Hematopoietic multipotent progenitor cell treated with erythropoietin and hydrocortisone succinate and interleukin-3 and kit ligand, for 4 days (in vitro differentiated cells): ENCODE data around the gene EPHB1.
"Not testable (repeated sequence)": the region's sequence is repeated elsewhere in the genome, so short reads cannot be mapped to it uniquely, and the experiment has no call there.

Experiments
- DNase-seq: peaks from one replicate; pipeline ENCODE4 v3.0.0-alpha.2; 2015

The EPHB1 gene

DNA sequence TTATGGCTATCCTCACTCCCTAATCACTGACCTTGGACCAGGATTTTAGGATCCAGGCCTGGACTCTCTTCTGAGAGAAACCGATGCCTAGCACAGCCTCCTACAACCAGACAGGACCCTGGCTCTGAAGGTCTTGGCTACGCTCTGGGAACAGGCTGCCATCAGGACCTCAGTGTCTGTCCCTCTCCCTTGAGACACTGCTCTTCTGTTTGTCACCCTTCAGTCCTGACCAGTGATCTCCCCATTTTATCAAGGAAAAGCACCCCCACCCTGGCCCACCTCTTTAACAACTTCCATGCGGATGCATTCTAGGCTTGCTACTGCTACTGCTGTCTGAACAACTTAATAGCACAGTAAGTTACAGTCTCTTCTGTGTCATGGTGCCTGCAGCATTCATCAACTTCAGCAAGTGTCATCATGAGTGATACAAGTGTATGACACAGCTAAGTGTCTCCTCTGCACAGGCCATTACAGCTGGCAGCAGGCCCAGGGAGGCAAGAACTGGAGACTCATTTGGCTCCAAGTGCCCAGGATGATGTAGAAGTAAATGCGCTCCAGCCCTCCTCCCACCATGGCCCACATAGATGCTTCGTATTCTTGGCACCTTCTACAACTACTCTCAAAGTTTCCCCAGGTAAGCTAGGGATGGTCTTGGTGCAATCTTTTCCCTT, 302.4 kb downstream of the EPHB1 start:
- DNase-seq: no peak

DNA sequence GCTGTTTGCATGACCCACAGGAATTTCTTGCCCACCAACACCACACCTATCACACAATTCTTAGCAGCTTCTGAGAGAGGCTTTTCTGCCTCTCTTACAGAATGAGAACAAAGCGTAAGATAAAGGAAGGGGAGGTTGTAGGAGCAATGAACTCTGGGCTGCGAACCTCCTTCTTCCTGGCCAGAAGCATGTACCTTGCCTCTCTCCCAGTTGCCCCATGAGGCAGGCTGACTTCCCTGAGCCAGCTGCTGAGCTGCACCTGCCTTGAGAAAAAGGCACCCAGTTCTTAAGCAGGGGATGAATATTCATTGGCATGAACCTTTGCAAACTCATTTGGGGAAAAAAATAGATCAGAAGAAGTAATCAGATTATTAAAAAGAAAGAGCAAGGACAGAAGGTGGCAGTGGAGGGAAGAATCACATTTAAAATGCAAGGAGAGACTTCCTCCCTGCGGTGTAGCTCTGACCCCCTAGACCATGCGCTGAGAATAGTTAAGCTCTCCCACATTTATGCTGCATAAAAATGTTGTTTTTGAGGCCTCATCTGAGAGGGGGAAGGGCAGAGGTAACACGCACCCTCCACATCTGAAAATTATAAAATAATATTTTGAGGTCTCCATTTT, 304.8 kb downstream of the EPHB1 start:
- no peak for DNase-seq

DNA sequence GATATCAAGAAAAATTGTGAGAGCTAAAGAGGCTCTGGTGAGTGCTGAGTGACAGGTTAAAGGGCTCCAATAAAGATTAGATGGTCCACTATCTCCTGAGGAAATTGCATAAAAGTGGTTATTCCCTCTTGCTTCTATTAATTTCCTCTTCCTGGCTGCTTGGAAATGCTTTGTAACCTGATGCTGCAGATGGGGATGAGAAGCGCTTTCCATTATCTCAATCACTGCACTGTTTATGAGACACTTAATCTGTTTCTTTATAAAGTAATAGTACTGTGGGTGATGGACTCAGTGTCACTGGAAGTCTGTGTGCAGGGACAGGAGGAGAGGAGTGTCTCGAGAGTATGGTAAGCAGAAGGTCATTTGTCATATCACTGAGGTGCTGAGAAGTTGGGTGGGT, 305.3 kb downstream of the EPHB1 start:
- no peak for DNase-seq

DNA sequence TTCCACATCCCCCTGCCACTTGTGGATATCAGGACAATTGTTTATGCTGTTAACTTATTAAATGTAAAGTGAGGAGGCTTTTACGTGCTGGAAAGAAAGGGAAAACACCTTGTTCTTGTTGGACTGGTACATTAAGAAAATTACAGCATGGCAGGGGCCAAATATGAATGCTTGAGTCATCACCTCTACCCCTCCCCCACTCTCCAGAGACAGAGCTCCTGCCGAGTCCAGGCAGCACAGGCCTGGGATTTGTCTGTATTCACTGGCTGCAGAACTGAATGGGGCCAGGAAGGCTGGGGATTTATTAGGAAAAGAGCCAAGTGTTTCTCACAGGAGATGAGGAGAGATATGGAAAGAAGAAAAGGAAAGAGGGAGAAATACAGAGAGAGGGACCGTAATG, 308.9 kb downstream of the EPHB1 start:
- no peak for DNase-seq

DNA sequence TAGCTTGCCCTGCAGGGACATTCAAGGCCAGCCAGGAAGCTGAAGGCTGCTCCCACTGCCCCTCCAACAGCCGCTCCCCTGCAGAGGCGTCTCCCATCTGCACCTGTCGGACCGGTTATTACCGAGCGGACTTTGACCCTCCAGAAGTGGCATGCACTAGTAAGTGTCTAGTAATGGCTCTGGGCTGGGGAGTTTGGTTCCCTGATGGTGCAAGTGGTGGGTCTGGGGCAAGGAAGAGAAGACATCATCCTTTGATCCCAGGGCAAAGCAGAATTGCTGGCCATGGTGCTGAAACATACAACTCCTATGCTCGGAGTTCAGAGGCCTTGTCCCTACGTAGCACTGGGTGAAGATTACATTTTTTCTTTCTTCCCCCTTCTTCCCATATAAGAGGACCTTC, 311.4 kb downstream of the EPHB1 start:
- DNase-seq: peak; percentile 64

DNA sequence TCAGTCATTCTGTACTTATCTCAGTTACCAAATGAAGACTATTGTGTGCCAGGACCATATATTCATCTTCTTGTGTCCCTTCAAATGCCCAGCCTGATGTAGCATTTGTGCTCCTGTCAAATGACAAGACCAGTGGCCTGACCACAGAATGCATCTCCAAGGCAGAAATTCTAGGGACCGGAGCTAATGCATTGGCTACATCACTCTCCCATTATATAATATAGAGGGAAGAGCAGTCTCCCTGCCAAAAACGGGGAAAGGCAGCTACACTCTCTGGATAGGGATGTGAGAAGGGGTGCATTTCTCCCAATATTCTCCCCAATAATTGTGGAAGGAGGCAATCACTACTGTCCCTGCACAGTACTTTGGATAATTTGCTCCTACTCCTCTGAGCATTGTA, 312.0 kb downstream of the EPHB1 start:
- DNase-seq: no peak

DNA sequence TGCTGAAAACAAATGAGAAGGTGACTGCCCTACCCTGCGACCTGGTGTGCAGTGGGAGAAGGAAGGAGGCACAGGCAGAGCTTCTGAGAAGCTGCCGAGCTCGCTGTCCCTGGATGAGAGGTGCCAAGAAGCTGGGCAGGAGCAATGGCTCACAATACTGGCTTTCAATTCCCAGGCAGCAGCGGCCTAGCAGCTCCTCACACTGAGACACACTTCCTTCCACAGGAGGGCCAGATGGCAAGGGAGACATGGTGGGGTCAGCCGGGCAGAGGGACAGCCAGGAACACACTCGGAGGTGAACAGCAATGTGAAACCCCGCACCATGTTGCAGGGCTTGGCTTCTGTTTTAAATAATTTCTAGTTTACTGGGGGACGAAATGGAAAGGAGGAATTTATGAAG, 314.6 kb downstream of the EPHB1 start:
- no peak for DNase-seq

DNA sequence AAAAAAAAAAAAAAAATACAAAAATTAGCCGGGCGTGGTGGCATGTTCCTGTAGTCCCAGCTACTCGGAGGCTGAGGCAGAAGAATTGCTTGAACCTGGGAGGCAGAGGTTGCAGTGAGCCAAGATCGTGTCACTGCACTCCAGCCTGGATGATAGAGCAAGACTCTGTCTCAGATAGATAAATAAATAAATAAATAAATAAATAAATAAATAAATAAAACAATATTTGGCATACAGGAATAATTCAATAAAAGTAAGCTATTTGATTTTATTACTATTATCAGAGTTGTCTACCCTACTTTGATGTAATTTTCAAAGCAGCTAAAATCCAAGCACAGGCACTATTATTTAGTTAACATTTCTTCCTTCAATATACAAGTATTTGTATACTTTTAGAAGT, 319.5 kb downstream of the EPHB1 start:
- not testable (repeated sequence) for DNase-seq

DNA sequence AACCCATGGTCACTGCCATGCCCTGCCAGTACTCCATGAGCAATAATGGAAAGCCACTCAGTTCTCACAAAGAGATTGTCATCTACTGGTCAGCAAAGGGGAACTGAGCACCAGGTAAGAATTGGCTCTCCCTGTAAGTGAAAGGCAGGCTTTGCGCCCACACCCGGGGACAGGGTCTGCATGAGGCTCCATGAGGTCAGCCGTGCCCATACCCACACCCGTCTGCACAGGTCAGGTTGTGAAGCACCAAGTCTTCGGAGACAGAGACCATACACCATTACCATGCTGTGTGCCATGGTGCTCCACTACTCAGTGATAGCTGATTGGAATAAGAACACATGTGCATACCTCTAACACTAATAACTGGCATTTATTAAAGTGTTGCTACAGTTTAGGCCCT, 322.9 kb downstream of the EPHB1 start:
- DNase-seq: no peak

DNA sequence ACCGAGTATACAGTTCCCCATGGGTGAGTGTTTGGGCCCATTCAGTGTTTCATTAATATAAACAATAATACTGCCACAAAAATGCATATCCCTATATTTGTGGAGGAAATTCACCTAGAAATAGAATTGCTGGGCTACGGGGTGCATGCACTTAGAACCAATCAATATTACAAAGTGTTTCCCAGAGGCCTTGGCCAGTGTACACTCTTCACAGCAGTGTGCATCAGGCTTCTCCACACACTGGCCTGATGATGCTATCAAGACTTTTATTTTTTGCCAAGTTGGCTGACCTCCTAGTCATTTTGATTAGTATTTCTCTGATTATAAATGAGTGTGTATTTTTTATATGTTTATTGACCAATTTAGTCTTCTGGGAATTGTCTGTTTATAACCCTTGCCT, 323.7 kb downstream of the EPHB1 start:
- DNase-seq: no peak

DNA sequence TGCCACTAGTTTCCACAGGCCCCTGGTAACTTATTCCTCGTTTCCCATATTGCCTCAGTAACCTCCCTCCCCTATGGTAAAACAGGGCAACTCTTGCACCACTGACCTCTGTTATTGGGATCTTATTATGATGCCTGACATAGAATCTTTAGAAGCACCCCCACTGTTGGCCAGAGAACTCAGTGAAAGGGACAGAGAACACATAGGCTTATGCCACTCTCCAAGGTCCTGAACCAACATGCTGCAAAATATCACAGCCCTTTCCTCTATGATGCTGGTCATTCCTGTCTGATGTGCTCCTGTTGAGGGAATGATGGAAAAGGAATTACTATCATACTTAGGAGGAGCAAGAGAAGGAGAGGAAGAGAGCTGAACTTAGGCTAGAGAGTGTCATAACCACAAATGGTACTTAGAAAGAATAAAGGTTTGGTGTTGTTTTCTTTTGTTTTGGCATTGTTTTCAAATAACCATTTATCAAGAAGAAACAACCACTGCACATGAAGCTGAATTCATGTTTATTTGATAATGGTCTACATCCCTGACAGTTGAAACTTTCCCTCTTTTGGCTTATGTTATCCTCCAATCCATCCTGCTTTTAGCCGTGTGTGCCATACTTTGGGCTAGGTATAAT, 330.2 kb downstream of the EPHB1 start:
- peak; percentile 63 for DNase-seq

DNA sequence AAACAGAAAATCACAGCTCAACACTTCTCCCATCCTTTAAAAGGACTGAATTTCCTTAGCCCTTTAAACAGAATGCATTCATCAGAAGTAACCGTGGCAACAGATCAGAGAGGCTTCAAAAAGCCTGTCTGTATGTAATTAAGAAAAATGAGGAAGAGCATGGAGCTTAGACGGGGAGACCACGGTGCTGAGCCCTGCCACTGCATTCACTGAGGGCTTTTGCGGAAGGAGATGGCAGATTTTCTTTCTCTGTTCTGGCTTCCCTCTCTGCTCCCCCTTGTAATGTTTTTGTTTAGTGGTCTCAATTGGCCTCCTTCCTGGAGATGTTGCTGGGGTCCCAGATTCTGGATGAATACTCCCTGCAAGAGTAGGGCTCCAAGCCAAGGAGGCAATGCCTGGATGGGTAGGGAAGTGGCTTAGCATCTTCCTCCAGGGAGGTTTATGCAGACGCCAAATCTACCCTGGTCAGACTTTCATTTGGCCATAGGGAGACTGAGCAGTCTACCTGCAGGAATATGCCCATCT, 332.9 kb downstream of the EPHB1 start:
- DNase-seq: no peak

DNA sequence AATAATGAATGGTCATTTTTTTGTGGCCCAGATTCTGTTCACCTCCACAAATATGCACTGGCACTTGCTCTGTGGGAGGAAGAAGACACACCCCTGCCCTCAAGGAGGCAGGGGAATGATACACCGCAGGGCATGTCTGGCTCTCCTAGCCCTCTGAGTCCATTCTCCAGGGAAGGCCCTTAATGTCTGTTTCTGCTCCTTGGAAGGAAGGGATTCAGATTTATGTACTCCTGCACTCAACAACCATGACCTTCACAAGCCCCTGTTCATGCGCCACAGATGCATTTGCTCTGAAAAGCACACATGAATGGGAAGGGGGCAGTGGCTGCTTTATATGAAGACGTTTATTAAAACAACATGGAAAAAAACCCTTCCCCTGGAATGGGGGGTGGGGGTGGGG, 333.8 kb downstream of the EPHB1 start:
- no peak for DNase-seq

DNA sequence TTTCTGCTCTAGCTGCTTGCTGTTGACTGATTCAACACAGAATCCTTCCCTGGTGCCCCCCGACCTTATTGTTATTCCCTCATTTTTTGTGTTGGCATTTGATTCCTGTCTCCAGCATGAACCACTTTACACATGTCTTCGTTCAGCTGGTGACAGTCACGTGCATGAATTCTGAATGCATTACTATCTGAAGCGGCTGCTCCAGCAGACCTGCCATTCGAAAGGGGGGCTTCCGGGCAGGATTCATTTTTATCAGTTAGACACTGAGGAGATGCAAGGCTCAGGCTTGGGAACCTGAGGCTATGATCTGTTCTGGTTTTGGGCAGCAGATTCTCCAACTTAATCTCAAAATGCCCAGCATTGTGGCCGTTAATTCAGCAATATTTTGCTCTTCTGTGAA, 336.2 kb downstream of the EPHB1 start:
- DNase-seq: no peak

DNA sequence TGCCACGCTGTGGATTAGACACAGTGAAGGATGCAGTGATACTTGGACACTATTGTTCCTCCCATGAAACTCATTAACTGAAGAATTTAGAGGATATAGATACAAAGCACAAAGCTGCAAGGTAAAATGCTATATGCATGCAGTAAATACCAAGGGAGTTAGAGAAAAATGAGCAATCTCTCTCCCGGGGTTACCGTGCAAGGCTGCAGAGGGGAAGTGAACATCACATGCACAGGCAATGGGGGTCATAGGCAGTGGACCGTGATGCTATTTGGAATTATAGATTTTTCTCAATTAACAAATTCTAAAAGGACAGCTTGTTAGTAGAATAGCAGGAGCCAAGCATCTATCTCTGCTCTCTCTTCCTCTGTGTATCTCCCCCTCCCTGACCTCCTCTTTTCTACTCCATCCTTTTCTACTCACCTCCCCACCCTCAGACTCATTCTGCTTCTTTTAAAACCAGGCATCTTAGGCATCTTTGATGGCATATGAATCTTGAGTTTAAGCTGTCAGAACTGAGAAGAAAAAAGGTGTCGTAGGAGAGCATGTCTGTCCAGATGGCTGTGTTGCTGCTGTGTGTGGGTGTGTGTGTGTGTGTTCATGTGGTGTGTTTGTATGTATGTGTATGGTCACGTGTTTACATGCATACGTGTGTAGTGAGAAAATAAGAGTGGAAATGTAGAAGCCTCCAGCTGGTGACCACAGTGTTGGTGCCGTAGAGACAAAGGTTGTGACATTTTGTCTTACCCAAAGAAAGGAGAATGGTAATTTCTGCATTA, 339.0 kb downstream of the EPHB1 start:
- no peak for DNase-seq

DNA sequence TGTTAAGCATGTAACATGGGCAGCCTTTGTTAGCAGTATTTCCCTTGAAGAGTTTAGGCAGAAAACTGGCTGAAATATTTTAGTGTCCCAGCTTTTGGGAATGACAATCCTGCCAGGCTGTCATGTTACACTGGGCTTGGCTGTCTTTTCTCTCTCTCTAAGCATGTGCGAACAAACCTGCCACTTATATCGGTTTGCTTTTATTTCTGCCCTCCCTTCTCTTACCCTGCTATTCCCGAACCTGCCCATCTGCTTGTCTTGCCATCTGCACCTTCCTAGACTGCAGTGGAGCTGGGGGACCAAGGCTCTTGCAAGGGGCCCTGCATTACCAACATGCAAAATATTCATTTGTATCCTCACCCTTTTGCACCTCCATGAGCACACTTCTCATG, 339.6 kb downstream of the EPHB1 start:
- DNase-seq: no peak

DNA sequence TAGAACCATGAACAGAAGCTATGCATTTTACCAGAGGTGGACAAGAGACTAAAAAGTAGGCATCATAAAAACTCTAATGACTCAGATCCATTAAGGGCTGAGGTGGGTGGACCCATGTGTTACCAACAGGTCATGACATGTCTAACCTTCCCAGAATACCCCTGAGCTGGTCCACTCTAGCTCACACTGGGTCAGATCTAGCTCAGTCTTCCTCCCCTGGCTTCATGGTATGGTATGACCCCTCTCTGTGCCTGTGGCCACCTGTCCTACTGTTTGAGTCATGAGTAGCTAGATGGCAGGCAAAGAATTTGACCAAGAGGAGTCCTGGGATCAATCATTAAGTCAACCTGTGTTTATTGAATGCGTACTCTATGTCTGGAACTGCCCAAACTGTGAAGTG, 340.4 kb downstream of the EPHB1 start:
- no peak for DNase-seq

DNA sequence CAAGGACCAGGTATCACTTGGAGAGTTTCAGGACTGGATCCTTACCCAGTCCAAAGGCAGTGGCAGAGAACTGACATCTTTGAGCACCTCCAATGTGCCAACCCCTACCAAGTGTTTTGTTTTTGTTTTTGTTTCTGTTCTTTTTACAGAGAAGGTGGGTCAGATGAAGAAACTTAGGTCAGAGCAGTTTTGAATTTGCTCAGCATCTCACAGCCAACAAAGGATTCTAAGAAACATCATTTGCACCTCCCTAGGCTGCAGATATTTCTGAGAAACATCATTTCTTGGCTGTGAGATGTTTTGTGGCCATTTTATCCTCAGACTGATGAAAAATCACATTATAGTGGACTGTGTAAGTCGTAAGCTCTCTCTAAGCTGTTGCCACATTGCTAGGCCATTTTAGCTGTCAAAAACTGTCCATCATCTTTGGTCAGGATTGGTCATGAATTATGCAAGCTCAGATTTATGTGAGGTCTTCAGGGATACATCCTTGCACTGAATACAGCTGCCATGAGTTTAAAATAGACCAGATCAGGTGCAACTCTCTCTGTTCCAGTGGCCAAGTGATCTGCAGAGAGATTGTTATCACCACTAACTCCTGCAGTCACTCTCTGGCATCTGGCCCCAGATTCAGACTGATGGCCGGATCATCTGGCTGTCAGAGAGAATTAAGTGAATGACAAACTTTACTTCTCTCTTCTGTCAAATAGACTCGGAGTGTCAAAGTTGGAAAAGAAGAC, 341.5 kb downstream of the EPHB1 start:
- no peak for DNase-seq

DNA sequence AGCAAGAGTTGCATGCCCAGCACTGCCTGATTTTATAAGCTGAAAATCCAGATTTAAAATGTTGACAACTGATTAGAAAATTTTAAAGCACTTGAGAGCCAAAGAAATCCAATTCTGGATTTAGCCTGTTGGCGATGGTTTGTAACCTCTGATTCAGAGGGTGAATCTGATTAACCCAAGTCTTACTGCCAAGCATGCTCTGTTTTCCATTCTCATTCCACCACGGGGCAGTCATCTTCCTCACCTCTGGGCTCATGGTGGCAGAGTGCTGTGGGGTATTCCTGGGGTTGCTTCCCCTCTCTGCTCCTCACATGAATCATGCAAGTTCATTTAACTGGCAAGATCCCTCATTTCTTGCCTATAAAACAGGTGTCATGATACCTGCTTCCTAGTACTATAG, 342.2 kb downstream of the EPHB1 start:
- DNase-seq: no peak

DNA sequence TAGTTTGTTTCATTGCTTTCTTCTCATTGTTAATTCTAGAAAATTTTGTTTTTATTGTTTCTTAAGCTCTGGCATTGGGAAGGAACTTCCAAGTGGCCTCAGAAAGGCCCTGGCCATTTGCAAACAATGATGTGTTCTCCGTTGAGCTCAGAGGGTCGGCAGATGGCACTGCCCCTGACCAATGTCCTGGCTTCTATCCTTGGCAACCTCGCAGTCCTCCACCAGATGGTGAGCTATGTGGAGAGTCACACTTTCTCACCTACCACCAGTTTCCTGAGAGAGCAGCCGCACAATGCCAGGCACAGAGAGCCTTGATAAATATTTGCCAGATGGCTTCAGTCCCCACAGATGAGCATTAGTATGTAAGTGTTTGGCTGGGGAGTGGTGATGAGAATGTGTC, 343.7 kb downstream of the EPHB1 start:
- no peak for DNase-seq

DNA sequence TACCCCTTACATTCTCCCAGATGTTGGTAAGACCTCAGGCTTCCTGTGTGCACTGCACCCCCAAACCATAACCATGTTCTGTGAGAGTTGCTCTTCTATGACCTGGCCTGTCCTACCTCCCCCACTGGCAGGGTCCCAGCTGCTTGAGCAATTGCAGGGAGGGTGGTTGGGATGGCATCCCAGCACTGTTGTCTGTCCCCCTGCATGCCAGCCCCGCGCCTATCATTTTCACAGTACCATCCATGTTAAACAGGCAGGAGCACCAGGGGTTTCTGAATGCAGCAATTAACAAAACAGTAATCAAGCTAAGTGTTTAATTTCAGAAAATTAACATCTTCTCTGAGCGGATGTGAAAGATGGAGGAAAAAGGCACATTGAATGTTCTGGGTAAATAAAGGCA, 345.5 kb downstream of the EPHB1 start:
- DNase-seq: no peak

DNA sequence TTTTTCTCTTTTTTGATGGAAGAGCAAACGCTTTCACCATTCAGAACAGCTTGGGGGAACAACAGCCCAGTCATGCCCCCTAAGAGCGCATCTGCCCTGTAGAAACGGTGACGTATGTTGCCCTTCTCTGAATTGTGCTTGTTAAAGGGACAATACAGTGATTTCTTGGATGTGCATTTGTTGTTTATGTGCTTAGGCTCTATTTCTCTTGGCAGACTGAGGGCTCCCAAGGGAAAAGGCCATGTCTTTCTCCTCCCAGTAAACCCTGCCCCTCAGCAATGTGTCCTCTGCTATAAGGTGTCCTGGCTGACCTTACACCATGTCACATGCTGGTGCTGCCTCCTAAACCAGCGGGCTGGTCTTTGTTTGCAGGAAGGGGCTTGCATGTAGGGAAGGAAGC, 346.1 kb downstream of the EPHB1 start:
- DNase-seq: no peak

DNA sequence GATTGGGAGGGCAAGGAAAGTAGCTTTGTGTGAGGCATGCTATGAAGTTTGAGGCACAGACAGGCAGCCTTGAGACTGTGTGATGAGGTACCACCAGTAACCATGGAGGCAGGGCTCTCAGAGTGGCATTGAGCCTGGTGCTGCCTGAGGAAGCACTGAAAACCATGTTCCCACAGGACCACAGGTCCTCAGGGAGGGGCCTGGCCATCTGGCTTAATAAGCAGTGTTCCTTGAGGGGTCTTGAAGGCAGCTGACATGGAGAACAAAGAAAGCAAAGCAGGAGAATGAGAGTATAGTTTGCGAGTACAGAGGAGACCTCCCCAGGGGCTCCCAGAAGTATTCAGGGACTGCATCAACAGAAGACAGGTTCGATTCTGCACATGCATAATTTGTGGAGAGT, 346.6 kb downstream of the EPHB1 start:
- no peak for DNase-seq
